Thoracic aorta (tissue), 2 donors: ENCODE measurements around the gene OR52I2. TPM values are rescaled to one million over a fixed set of nuclear protein-coding genes. Genes with fewer than 3 reads are reported as not detected.

Source experiments
- ATAC-seq: fragments of 150-250 bp; one replicate; pipeline ENCODE4 v1.8.0; 2017; ENCODE audit warnings: low read depth; ENCODE audit not compliant: insufficient number of reproducible peaks, low FRiP score
- DNase-seq: peaks from one replicate; pipeline ENCODE4 v3.0.0-alpha.2; 2020; ENCODE audit warnings: low spot score
- H3K27ac ChIP-seq, 2 donors: fragments of 200-600 bp; sonication (generic); 1 replicate in 1 of 2; 2 replicates in 1 of 2; pipeline ENCODE4 v1.5.1; 2016; ENCODE audit warnings: mild to moderate bottlenecking in 2 of 2, moderate library complexity in 2 of 2
- H3K27me3 ChIP-seq: fragments of 200-600 bp; sonication (generic); replicated peaks from 2 replicates; pipeline ENCODE4 v1.6.0; 2016; ENCODE audit warnings: mild to moderate bottlenecking; ENCODE audit not compliant: insufficient read depth
- H3K36me3 ChIP-seq: fragments of 200-600 bp; sonication (generic); one replicate; pipeline ENCODE4 v1.5.1; 2016
- H3K4me1 ChIP-seq, 2 donors: fragments of 200-600 bp; sonication (generic); 1 replicate in 1 of 2; 2 replicates in 1 of 2; pipeline versions ENCODE4 v1.5.1 to v1.6.0; 2016; ENCODE audit warnings: low read depth in 2 of 2, mild to moderate bottlenecking in 1 of 2; ENCODE audit not compliant: control insufficient read depth in 1 of 2
- H3K4me3 ChIP-seq: fragments of 200-600 bp; sonication (generic); 2 replicates; pipeline ENCODE4 v1.5.1; 2016; ENCODE audit warnings: mild to moderate bottlenecking
- H3K9me3 ChIP-seq: fragments of 200-600 bp; sonication (generic); 2 replicates; pipeline ENCODE4 v1.5.1; 2016
- CTCF ChIP-seq: fragments of 200-600 bp; sonication (generic); IDR thresholded peaks from one replicate; pipeline ENCODE4 v1.5.1; 2019; ENCODE audit warnings: antibody characterized with exemption
- total RNA-seq, 2 donors: library from RNA; depleted of rRNA; stranded (reverse); fragments of >200 nt; gene quantifications; one replicate each; pipeline versions ENCODE4 v1.1.0 to v1.2.3, GENCODE V29; 2016

OR52I2 gene
- total RNA-seq, 2 donors from 2014 or later: not detected

GRCh38 chr11:4619514-4619913 is 38.0 kb downstream of the OR52I2 start:
- no peak overlapping the region for H3K4me3 ChIP-seq
- H3K9me3 ChIP-seq: no peaks in the 10 kb centered on the region
- TF ChIP-seq CTCF: no peak
- no peaks in the 10 kb centered on the region for H3K27me3 ChIP-seq
- no peaks in the 10 kb centered on the region for H3K36me3 ChIP-seq
- DNase-seq (no peak), ATAC-seq (no peak)
- H3K27ac ChIP-seq: no peak overlapping the region
- H3K4me1 ChIP-seq: no peaks in the 10 kb centered on the region

GRCh38 chr11:4626207-4627099 is 44.9 kb downstream of the OR52I2 start:
- Histone ChIP-seq H3K36me3 (no peaks in the 10 kb centered on the region), H3K9me3 (peaks cover 4% of the 10 kb centered on the region), H3K27ac (no peak overlapping the region), H3K27me3 (no peaks in the 10 kb centered on the region), H3K4me3 (no peak overlapping the region), H3K4me1 (no peaks in the 10 kb centered on the region)
- ATAC-seq (no peak), DNase-seq (no peak)
- TF ChIP-seq CTCF: peak; percentile 22

- no peak for TF ChIP-seq CTCF
- ATAC-seq (no peak), DNase-seq (no peak)
- Histone ChIP-seq H3K27ac (no peak overlapping the region), H3K9me3 (no peaks in the 10 kb centered on the region), H3K36me3 (no peaks in the 10 kb centered on the region), H3K4me3 (no peak overlapping the region), H3K27me3 (no peaks in the 10 kb centered on the region), H3K4me1 (no peaks in the 10 kb centered on the region)
Observed at GRCh38 chr11:4636136-4636535, 54.6 kb downstream of the OR52I2 start.

GRCh38 chr11:4636962-4637661 is 55.6 kb downstream of the OR52I2 start, which contains the start of gene OR51D1:
OR51D1 (plus strand) TSS chr11:4637477; CDS start chr11:4639791, 2,314 bp downstream.
- Histone ChIP-seq H3K27ac (no peak within 1 kb of the TSS), H3K4me3 (peak within 1 kb of the TSS; percentile 58), H3K27me3 (no peaks in the 10 kb centered on the region), H3K36me3 (no peaks in the 10 kb centered on the region), H3K4me1 (no peaks in the 10 kb centered on the region), H3K9me3 (no peaks in the 10 kb centered on the region)
- TF ChIP-seq CTCF: peak; percentile 77
- no peak for ATAC-seq
- no peak for DNase-seq

DNA sequence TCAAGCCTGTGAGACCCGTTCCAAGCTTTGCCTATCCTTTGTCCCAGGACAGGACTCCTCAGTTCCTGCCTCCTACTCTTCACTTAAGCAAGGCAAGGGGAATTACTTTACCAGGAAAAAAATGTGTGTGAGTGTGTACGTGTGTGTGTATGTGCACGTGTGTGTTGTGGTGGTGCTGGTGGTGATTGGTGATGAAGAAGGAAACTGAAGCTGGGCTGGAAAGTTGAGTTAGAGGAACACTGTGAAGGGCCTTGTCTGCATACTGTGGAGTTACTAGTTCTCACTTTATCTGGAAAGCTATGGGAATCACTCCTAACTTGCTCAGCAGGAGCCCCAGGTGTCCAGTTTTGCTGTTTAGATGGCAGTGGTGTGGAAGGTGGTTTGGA is 56.1 kb downstream of the OR52I2 start:
- Histone ChIP-seq H3K9me3 (no peaks in the 10 kb centered on the region), H3K4me1 (no peaks in the 10 kb centered on the region), H3K27ac (no peak overlapping the region)

More for the DNA sequence above, 56.1 kb downstream of the OR52I2 start:
- no peaks in the 10 kb centered on the region for H3K27me3 ChIP-seq
- no peaks in the 10 kb centered on the region for H3K36me3 ChIP-seq
- ATAC-seq: no peak
- DNase-seq: no peak
- TF ChIP-seq CTCF: no peak
- no peak overlapping the region for H3K4me3 ChIP-seq
